SU-DHL-6 (cell line): ENCODE results near the gene CCDC102A.

Experiments
- CTCF ChIP-seq: fragments of 200-600 bp; sonication (generic); IDR thresholded peaks from one replicate; pipeline ENCODE4 v1.5.1; 2017; ENCODE audit warnings: antibody characterized with exemption, mild to moderate bottlenecking, low read length, moderate library complexity; ENCODE audit not compliant: insufficient read depth, poor library complexity, severe bottlenecking
- EZH2phosphoT487 ChIP-seq: fragments of 200-600 bp; sonication (generic), shearing (Covaris generic); conservative IDR thresholded peaks from 2 replicates; pipeline ENCODE4 v1.6.1; 2018; ENCODE audit warnings: mild to moderate bottlenecking, antibody characterized with exemption, low read length, moderate library complexity, mixed read lengths

GRCh38 chr16:57563487-57563750, 27.0 kb upstream of the CCDC102A start:
- TF ChIP-seq CTCF, result no peak
- TF ChIP-seq EZH2phosphoT487, result no peak
